Measurements from ENCODE around the gene TMEM117. TPM values are rescaled to one million over a fixed set of nuclear protein-coding genes. Genes with fewer than 3 reads are reported as not detected.
"Not testable (repeated sequence)": the region's sequence is repeated elsewhere in the genome, so short reads cannot be mapped to it uniquely, and the experiment has no call there.

The TMEM117 gene
- total and polyA plus RNA-seq, 11 donors = 3.7 to 13.5 (median 7.3) TPM

GRCh38 chr12:44020555-44020954, 184.7 kb downstream of the TMEM117 start:
- intact Hi-C loops (cut with DNase I) = no loop called here
- H3K9me3 ChIP-seq = peaks cover 0 to 8% (median 0%) of the 10 kb centered on the region in 12 donors
- 88 to 94% (median 90%) methylated on average over 1 of the region's 1 CpG for WGBS, 4 donors
- no peak overlapping the region for H3K4me3 ChIP-seq
- H3K4me1 ChIP-seq = peaks cover 0 to 7% (median under 1%) of the 10 kb centered on the region in 12 donors
- TF ChIP-seq CTCF (IDR thresholded peaks at IDR 0.05) = no peak
- no peak for TF ChIP-seq POLR2A (IDR thresholded peaks at IDR 0.05)
- no peaks in the 10 kb centered on the region for H3K27me3 ChIP-seq
- DNase-seq (no peak), ATAC-seq (no peak)
- no peaks in the 10 kb centered on the region for H3K36me3 ChIP-seq
- no peak overlapping the region for H3K27ac ChIP-seq

- Histone ChIP-seq H3K27me3 (no peaks in the 10 kb centered on the region), H3K9me3 (peaks cover 0 to 8% (median 0%) of the 10 kb centered on the region in 12 donors), H3K36me3 (no peaks in the 10 kb centered on the region), H3K4me3 (no peak overlapping the region), H3K4me1 (no peaks in the 10 kb centered on the region), H3K27ac (no peak overlapping the region)
- intact Hi-C loops (cut with DNase I) = no loop called here
- DNase-seq = no peak
- TF ChIP-seq POLR2A (IDR thresholded peaks at IDR 0.05) (no peak), CTCF (IDR thresholded peaks at IDR 0.05) (no peak)
- no peak for ATAC-seq
- 94 to 100% (median 96%) methylated on average over 1 of the region's 1 CpG for WGBS, 4 donors
Measured at GRCh38 chr12:44021471-44021971, 185.6 kb downstream of the TMEM117 start.

- ATAC-seq = no peak
- Histone ChIP-seq H3K4me1 (no peaks in the 10 kb centered on the region), H3K4me3 (no peak overlapping the region), H3K27me3 (no peaks in the 10 kb centered on the region), H3K27ac (no peak overlapping the region), H3K9me3 (peaks cover 0 to 13% (median 0%) of the 10 kb centered on the region in 12 donors), H3K36me3 (no peaks in the 10 kb centered on the region)
- 76 to 81% (median 77%) methylated on average over 3 of the region's 3 CpGs for WGBS, 4 donors
- no peak for DNase-seq
- intact Hi-C loops (cut with DNase I) = no loop called here
- TF ChIP-seq POLR2A (IDR thresholded peaks at IDR 0.05) (no peak), CTCF (IDR thresholded peaks at IDR 0.05) (no peak)
Measured at GRCh38 chr12:44025499-44025898, 189.6 kb downstream of the TMEM117 start.

- no peak overlapping the region for H3K27ac ChIP-seq
- H3K4me1 ChIP-seq = no peaks in the 10 kb centered on the region
- ATAC-seq (no peak), DNase-seq (no peak)
- WGBS, 4 donors = 88 to 93% (median 92%) methylated on average over 2 of the region's 2 CpGs
- H3K9me3 ChIP-seq = peaks cover 0 to 18% (median 1%) of the 10 kb centered on the region in 12 donors
- H3K27me3 ChIP-seq = no peaks in the 10 kb centered on the region
- intact Hi-C loops (cut with DNase I) = no loop called here
- no peak overlapping the region for H3K4me3 ChIP-seq
- H3K36me3 ChIP-seq = no peaks in the 10 kb centered on the region
- TF ChIP-seq CTCF (IDR thresholded peaks at IDR 0.05) = no peak
- TF ChIP-seq POLR2A (IDR thresholded peaks at IDR 0.05) = no peak
Measured at GRCh38 chr12:44026046-44026445, 190.2 kb downstream of the TMEM117 start.

- intact Hi-C loops (cut with DNase I); H3K36me3 ChIP-seq; DNase-seq; ATAC-seq; H3K4me1 ChIP-seq; H3K27ac ChIP-seq; H3K4me3 ChIP-seq; H3K27me3 ChIP-seq: not testable (repeated sequence)
- peaks cover 0 to 27% (median 5%) of the 10 kb centered on the region in 12 donors for H3K9me3 ChIP-seq
- WGBS, 4 donors = 74 to 96% (median 93%) methylated on average over 2 of the region's 2 CpGs
Measured at GRCh38 chr12:44026926-44027325, 191.0 kb downstream of the TMEM117 start.
